CD1c-positive myeloid dendritic cell (primary cell): ENCODE measurements around the gene TBC1D8.

Source experiments
- DNase-seq: peaks from one replicate; pipeline ENCODE4 v3.0.0-alpha.2; 2016; ENCODE audit errors: extremely low spot score

TBC1D8 gene

DNA sequence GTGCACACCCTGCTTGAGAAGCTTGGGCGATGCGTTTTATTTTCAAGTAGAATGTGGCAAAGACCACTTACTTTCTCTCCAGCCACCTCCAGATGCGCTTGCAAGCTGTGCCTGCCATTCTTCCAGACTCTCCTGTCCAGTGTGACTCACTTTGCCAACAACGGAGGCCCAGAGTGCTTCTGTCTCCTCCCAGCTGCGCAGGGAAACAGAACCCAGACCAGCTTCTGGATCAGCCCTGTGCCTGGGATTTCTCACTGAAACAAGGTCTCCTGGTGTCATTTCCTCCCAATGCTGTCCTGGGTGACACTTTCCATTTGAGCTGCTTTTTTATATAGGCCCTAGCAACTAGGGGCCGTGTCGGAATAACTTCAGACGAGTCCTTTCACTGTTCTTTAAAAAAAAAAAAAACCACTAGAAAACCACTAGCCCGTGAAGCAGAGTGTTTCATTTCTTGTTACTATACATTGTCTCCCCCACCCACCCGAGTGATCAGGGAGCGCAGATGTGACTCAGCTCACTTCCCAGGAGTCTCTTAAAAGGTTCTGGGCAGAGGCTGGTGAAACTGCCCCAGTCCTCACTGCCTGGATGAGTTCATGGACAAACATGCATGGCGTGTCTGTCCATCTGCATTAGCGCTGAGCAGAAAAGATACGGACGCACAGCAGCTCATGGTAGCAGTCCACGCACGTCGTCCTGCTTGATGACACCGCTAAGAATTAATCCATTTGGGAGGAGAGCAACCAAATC is 174.4 kb downstream of the TBC1D8 start:
- DNase-seq, result peak; percentile 5

DNA sequence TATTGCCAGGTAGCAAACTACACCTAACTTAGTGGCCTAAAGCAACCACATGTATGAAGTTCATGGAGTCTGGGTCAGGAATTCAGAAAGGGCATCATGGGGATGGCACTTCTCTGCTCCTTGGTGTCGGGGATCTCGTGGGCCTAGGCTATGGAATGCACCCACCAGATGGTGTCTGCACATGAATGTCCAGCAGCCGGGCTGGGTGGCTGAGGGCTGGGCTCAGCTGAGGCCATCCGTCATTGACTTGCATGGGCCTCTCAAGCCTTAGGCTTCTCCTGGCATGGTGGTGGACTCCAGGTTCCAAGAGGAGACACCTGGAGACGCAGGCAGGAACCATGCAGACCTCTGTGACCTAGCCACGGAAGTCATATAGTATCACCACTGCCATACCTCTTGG is 175.1 kb downstream of the TBC1D8 start:
- DNase-seq, result no peak

DNA sequence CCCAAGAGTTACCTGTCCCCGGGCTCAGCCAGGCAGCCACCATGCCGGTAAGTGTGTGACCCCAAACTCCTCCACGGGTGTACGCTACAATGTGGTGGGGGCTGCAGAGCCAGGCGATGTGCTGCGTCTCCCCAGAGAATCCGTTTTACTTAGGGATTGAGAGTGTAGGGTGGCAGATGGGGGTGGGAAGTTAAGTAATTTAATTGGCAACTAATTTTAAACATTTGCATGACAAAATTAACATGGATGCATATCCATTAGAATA is 175.7 kb downstream of the TBC1D8 start:
- no peak for DNase-seq

DNA sequence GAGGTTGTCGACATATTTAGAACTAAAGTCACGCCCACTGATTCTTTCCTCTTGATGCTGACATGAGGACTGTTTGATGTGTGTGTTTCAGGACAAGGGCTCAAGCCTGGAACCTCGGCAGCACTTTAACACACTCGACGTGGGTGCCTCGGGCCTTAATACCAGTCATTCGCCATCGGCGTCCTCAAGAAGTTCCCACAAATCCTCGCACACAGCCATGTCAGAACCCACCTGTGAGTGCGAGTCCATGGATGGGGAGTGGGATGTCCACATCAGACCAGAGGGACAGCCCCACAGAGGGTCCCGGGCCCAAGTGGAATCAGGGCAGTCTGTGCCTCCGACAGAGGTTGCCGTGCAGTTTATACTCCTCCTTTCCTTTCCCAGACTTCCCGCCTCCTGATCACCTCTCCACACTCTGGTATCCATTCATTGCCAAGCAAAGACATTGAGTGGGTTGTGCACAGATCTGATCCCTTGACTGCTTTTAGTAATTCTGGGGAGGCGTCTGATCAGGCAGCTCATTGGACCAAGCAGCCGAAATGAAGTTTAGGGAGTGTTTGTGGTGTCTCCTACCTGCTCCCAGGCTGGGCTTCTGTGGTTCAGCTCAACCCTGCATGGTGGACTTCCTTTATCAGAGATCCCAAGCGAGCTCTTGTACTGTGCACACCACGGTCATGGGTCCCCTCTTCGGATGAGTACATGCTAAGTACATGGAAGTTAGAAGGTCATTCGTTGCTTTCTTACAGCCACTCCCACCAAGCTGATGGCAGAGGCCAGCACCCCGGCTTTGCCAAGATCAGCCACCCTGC is 176.3 kb downstream of the TBC1D8 start:
- DNase-seq, result no peak

DNA sequence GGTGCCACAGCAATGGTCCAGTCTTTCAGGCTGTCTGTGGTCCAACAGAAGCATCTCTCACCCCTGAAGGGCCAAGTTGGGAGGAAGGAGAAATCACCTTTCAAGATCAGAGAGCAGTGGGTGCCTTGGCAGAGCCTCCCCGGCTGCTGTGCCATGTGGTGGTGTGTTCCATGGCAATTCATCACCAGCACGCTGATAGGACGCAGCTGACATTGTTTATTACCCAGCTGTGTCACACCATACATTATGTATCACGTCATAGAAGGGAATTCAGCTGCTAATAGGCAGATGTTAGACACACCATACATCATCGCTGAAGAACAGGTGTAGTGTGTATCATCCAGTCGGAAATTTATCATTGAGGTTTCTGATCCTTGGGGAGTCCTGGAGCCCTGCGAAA is 178.7 kb downstream of the TBC1D8 start:
- no peak for DNase-seq

DNA sequence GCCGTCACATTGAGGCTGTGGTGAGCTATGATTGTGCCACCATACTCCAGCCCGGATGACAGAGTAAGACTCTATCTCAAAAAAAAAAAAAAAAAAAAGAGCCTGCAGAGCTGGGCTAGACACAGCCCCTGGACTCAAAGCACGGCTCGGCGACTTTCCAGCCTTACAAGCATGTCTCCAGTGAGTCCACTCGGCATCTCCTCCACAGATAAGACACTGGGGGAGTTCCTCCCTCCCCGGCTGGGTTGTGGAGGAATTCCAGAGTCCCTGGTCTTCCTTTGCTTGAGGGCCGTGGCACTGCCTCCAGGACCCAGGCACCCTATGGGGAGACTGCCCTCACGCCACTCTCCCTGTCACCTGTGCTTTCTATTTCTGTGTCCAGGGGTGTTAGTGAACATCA is 180.0 kb downstream of the TBC1D8 start:
- no peak for DNase-seq

DNA sequence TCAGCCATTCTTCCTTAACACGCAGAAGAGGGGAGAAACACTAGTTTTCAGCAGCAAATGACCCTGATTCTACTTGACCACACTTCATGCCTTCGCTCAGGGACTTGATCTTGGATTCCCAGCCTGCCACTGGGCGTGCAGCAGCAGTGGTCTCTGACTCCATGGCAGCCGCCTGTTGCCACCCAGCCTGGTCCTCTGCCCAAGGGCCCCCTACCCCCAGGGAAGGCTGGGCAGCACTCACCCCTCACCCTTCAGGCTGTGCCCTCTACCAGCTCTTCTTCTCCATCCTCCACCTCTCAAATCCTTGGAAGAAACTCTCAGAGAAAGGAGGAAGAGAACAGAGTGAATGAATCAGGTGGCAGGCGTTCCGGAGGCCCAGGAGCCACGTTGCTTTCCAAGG is 181.2 kb downstream of the TBC1D8 start:
- DNase-seq, result no peak

DNA sequence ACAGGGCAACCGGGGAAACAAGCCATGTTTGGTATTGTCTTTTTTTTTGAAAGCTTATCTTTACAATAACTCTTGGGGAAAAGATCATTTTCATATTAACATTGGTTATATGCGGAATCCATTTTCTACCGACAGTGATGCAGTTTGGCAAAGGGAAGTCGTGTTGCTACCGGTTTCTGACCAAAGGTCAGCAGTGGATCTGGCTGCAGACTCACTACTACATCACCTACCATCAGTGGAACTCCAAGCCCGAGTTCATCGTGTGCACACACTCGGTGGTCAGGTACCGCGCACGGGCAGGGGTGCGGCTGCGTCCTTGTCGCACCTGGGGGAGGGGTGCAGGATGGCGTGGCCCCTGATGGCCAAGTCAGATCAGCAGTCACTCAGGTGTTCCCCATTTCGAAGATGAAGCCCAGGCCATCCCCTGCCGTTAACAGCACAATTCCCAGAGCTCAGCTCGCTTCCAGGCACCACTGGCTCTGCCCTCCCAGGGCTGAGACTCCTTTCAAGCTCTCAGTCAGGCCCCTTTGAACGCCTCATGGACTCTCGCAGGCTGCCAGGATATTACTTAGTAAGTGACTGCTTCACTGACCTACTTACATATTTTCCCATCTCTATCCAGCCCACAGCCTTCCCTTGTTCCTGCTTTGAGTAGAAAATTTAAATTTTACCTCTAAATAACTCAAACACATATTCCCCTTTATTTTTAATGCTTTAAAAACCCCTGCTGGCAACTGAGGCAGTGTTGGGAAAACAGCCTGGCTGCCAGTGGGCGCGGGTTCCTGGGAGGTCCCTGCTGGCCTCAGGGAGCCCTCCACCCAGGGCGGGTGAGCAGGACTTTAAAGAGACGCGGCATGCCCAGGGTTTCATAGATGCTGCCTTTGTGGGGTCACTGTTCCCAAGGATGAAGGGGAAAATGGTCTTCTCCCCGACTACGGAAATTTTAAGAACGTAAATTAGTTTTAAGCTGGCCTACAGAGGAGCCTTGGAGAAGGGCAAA is 182.7 kb downstream of the TBC1D8 start:
- DNase-seq, result no peak

DNA sequence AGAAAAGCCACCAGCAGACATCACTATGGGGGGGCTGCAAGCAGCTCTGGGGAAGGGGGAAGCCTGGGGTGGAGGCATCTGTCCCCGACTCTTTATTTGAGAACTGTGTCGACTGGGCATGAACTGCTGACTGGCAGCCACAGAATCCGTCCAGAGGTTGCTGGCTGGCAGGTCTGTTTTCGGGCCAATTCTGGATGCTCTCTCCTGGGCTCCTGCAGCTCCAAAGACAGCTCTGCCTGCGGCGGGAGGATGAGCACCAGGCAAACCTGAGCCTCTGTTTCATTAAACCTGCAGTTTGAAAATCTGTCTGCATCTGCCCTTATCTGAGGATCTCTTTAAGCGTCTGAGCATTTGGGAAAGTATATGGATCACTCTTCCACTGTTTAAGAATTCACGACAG is 183.5 kb downstream of the TBC1D8 start:
- DNase-seq, result no peak

DNA sequence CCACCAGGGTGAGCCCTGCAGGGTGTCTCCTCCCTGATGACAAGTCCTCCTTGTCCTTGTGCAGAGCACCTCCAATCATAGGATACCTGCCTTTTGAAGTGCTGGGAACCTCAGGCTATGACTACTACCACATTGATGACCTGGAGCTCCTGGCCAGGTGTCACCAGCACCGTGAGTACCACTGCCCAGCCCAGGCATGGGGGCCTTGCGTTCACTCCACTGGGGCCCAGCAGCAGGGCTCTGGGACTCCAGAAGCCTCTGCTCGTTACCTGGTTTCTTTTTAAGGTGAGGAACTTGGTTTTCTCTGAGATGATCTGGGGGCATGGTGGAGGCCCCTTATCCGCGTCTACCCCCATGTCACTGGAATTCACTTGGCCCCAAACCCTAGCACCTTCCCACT is 185.6 kb downstream of the TBC1D8 start:
- DNase-seq, result no peak

DNA sequence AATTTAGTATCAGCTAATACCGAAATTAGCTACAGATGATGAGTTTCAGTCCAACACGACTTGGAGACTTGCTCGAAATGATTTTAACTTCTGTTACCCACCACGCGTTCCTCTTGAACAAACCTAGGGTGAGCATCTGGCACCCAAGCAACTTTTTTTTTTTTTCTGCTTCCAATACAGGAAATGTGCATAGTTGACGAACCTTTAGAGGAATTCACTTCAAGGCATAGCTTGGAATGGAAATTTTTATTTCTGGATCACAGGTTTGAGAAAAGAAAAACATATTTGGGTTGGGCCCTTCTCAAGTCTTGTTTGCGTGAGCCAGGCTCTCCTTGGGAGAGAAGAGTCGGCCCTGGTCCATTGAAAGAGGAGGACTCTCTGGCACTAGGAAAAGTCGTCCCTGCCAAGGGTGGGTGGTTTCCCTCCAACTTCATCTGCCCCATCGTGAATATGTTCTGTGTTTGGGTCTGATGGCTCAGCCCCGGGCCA is 186.5 kb downstream of the TBC1D8 start:
- DNase-seq, result no peak

DNA sequence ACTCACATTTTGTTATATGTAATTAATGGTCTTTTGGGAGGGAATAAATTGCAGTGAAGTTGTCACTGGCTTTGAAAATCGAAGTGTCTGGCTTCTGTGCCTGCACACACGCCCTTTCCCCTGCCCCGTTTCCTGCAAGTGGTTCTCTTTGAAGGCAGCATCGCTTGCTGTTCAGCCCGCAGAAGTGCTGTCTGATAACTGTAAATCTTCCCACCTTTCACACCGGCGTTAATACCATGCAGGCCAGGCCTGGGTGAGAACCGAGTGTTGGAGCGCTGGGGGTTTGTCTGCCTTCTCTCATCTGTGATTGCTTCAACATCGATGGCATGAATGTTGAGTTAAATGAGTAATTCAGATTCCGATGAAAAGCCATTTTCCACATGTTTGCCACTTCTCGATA is 187.0 kb downstream of the TBC1D8 start:
- no peak for DNase-seq

DNA sequence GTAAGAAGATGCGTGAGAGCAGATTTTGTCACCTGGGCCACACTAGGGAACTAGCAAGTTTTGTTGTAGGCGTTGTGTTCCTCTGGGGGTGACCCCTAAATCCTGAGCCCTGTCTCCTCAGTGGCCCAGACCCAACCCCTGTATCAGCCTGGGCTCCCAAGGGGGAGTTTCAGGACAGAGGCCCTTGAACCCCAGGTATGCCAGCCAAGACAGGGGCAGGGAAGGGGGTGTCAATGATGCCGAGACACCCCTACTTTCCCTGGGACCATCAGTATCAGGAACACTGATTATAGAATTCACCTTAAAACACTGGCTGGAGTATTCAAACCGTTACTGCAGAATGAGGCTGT is 188.2 kb downstream of the TBC1D8 start:
- no peak for DNase-seq

DNA sequence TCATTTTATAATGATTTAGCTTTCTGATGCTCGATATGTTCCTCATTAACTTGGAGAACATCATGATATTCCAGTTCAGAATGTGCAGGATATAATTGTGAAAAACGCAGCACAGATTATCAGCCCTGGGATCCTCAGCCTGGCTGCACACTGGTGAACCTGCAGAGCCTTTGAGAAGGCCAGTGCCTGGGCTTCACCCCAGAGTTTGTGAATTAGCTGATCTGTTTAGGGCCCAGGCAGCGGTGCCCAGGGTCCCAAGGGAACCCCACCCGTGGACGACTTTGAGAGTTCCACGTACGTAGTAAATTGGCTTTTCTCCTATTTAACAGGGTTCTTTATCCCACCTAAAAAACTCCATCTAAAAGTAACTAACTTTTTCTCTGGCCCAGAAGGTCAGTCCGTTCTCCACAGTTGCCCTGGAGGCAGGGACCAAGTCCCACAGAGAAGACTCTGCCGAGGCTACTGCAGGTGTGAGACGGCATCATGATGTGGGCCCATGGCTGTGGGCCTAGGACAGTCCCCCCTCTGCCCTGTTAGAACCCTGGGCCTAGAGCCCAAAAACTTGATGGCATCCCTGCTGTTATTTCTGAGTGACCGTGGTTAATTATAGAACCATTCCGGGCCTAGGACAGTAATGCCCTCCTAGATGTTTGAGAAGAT is 188.7 kb downstream of the TBC1D8 start:
- no peak for DNase-seq

DNA sequence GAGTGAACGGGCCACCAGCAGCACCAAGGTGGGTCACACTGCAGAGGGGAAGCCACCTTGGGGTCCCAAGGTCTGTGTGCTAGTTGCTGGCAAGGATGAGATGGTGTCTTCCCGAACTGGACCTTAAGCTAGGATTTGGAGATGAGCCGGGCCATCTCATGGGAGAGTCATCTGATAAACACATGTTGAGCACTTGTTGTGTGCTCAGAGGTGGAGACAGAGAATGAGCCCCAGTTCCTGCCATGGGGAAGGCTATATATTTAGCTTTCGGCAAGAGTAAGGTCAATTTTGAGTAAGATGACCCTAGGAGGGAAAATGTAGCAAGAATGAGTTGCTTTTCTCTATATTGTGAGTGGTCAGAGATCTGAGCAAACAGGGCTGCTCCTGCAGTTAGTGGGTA is 190.5 kb downstream of the TBC1D8 start:
- DNase-seq, result no peak

DNA sequence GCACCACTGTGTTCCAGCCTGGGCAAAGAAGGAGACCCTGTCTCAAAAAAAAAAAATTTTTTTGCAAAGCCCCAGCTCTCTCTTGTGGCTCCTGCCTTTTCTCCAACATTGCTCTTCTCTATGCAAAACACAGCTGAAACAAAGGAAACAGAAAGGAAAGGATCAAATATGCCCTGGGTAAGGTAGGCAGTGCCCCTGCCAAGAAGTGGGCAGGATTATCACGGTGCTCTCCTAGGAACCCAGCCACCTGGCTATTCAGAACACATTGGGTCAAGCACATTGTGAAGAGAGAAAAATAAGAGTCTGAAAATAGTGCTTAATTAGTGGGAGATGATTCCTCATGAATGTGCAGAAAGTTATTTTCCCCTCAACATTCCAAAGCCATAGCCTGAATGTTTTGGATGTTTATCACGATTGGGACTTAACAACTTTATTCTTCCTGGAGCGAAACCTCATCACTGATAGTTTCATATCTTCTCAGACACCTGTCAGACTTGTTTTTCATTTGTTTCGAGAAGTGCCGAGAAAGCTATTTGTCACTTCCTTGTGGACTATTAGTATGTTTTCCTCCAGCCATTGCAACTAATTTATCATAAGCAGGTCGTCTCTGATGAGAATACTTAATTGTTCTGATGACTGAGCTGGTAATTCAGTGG is 191.8 kb downstream of the TBC1D8 start:
- DNase-seq, result no peak

DNA sequence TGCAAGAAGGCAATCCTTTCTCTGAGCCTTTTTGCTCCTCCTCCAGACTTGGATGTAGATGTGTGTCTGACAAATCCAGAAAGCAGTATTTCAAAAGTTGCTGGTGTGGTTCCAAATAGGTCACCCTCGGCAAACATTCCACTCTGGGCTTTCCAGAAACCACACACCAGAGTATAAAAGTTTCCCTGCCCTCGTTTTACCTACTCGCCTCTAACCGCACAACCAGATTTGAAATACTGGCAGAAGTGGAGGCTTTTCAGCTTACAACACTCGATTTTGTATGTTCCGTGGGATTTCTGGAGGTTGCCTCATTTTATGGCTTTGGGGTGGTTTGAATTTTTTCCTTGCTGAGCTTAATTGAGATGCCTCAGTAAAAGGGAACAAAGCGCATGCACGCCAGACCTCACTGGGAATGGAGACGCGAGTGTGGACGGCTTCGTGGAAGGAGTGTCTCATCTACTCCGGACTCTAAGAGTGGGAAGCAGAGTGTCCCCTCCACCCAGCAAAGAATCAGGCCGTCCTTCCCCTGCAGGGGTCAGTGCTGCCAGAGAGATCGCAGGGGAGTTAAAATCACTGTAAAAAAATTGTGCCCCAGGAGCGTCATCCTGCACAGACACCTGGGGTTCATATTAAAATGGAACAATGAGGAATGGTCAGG is 193.1 kb downstream of the TBC1D8 start:
- DNase-seq, result no peak
